ENCODE results near the gene TSPO.

DNA sequence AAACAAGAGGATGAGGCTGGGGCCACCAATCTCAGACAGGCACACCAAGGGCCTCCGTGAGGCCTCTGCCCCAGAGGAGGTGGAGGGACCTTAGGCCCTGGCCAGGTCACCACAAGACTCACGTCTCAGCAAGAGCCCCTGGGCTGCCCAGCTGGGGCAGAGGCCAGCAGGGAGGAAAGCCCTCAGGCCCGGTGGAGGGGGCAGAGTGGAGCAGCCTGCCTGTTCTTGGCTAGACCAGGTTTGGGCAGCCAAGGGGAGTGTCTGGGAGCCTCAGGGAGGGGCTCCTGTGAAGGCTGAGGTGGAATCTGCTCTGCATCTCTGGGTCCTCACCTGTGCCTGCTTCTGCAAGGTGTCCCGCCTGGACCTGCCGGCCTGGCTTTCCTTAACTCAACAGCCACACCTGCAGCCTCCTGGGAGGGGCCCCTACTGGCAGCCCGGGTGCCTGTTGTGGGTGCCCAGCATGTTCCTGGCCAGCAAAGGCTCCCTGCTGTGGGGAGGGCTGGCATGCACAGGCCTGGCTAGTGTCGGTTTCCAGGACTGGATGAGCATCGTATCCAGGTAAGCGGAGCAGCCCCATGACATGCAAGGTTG, 23.7 kb downstream of the TSPO start:
- TF ChIP-seq YY1 (IDR thresholded peaks at IDR 0.05; ENCODE audit: low read depth), result no peak
- TF ChIP-seq, protein P1, sequence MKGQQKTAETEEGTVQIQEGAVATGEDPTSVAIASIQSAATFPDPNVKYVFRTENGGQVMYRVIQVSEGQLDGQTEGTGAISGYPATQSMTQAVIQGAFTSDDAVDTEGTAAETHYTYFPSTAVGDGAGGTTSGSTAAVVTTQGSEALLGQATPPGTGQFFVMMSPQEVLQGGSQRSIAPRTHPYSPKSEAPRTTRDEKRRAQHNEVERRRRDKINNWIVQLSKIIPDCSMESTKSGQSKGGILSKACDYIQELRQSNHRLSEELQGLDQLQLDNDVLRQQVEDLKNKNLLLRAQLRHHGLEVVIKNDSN (IDR thresholded peaks at IDR 0.05), result no peak
- TF ChIP-seq EP300 (IDR thresholded peaks at IDR 0.05; ENCODE audit: borderline replicate concordance), result no peak
- no peak for TF ChIP-seq EGR1 (IDR thresholded peaks at IDR 0.05)
- TF ChIP-seq NFIC (IDR thresholded peaks at IDR 0.05), result peak; percentile 76
- TF ChIP-seq CREB1 (IDR thresholded peaks at IDR 0.05; ENCODE audit: low read depth), result no peak
